ENCODE measurements around the gene DGKD.

Gene DGKD

GRCh38 chr2:233497692-233498091 lies 143.4 kb downstream of the DGKD start:
- H3K27ac ChIP-seq (replicated peaks) = no peak overlapping the region
- no peaks in the 10 kb centered on the region for H3K27me3 ChIP-seq (ENCODE audit: insufficient read depth, poor library complexity, severe bottlenecking)
- TF ChIP-seq GABPA (IDR thresholded peaks at IDR 0.05; ENCODE audit: low read depth) = no peak
- TF ChIP-seq REST (IDR thresholded peaks at IDR 0.05; ENCODE audit: insufficient replicate concordance, low read depth) = no peak
- no peak for TF ChIP-seq SPI1 (IDR thresholded peaks at IDR 0.05; ENCODE audit: borderline replicate concordance, low read depth)
- no peak for TF ChIP-seq POLR2AphosphoS5 (IDR thresholded peaks at IDR 0.05; ENCODE audit: low read depth)
- no peak for DNase-seq (ENCODE audit: low read depth in 1 of 2, low spot score in 1 of 2)
- no peak overlapping the region for H3K4me3 ChIP-seq (replicated peaks; ENCODE audit: insufficient read depth, low read length)

- Histone ChIP-seq H3K27me3 (ENCODE audit: insufficient read depth, poor library complexity, severe bottlenecking) (no peaks in the 10 kb centered on the region), H3K27ac (replicated peaks) (no peak overlapping the region), H3K4me3 (replicated peaks; ENCODE audit: insufficient read depth, low read length) (no peak overlapping the region)
- TF ChIP-seq SPI1 (IDR thresholded peaks at IDR 0.05; ENCODE audit: borderline replicate concordance, low read depth) = peak; percentile 73
- no peak for TF ChIP-seq GABPA (IDR thresholded peaks at IDR 0.05; ENCODE audit: low read depth)
- no peak for DNase-seq (ENCODE audit: low read depth in 1 of 2, low spot score in 1 of 2)
Measured at GRCh38 chr2:233498126-233498525, 143.8 kb downstream of the DGKD start.

GRCh38 chr2:233499928-233500327 lies 145.6 kb downstream of the DGKD start:
- H3K27ac ChIP-seq (replicated peaks) = no peak overlapping the region
- no peak overlapping the region for H3K4me3 ChIP-seq (replicated peaks; ENCODE audit: insufficient read depth, low read length)
- no peaks in the 10 kb centered on the region for H3K27me3 ChIP-seq (ENCODE audit: insufficient read depth, poor library complexity, severe bottlenecking)
- no peak for DNase-seq (ENCODE audit: low read depth in 1 of 2, low spot score in 1 of 2)
- TF ChIP-seq SPI1 (IDR thresholded peaks at IDR 0.05; ENCODE audit: borderline replicate concordance, low read depth) = no peak
- no peak for TF ChIP-seq REST (IDR thresholded peaks at IDR 0.05; ENCODE audit: insufficient replicate concordance, low read depth)
- TF ChIP-seq, protein P1, sequence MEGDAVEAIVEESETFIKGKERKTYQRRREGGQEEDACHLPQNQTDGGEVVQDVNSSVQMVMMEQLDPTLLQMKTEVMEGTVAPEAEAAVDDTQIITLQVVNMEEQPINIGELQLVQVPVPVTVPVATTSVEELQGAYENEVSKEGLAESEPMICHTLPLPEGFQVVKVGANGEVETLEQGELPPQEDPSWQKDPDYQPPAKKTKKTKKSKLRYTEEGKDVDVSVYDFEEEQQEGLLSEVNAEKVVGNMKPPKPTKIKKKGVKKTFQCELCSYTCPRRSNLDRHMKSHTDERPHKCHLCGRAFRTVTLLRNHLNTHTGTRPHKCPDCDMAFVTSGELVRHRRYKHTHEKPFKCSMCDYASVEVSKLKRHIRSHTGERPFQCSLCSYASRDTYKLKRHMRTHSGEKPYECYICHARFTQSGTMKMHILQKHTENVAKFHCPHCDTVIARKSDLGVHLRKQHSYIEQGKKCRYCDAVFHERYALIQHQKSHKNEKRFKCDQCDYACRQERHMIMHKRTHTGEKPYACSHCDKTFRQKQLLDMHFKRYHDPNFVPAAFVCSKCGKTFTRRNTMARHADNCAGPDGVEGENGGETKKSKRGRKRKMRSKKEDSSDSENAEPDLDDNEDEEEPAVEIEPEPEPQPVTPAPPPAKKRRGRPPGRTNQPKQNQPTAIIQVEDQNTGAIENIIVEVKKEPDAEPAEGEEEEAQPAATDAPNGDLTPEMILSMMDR (IDR thresholded peaks at IDR 0.05; ENCODE audit: insufficient read depth, low read length) = no peak
- TF ChIP-seq GABPA (IDR thresholded peaks at IDR 0.05; ENCODE audit: low read depth) = no peak
- no peak for TF ChIP-seq POLR2AphosphoS5 (IDR thresholded peaks at IDR 0.05; ENCODE audit: low read depth)

- H3K4me3 ChIP-seq (replicated peaks; ENCODE audit: insufficient read depth, low read length) = no peak overlapping the region
- TF ChIP-seq REST (IDR thresholded peaks at IDR 0.05; ENCODE audit: insufficient replicate concordance, low read depth) = no peak
- no peak for TF ChIP-seq POLR2AphosphoS5 (IDR thresholded peaks at IDR 0.05; ENCODE audit: low read depth)
- TF ChIP-seq GABPA (IDR thresholded peaks at IDR 0.05; ENCODE audit: low read depth) = no peak
- TF ChIP-seq, protein P1 (IDR thresholded peaks at IDR 0.05; ENCODE audit: insufficient read depth, low read length) = no peak
- TF ChIP-seq SPI1 (IDR thresholded peaks at IDR 0.05; ENCODE audit: borderline replicate concordance, low read depth) = no peak
- DNase-seq (ENCODE audit: low read depth in 1 of 2, low spot score in 1 of 2) = no peak
- H3K27me3 ChIP-seq (ENCODE audit: insufficient read depth, poor library complexity, severe bottlenecking) = no peaks in the 10 kb centered on the region
- H3K27ac ChIP-seq (replicated peaks) = no peak overlapping the region
Measured at GRCh38 chr2:233501198-233502076, 147.1 kb downstream of the DGKD start.
